Suprapubic skin (tissue), 4 donors: ENCODE results near the gene CLDN22. TPM values are rescaled to one million over a fixed set of nuclear protein-coding genes. Genes with fewer than 3 reads are reported as not detected.

Source experiments
- DNase-seq, 2 donors: peaks; one replicate each; pipeline ENCODE4 v3.0.0-alpha.2; 2019; ENCODE audit warnings: low spot score in 2 of 2
- H3K27ac ChIP-seq: fragments of 200-600 bp; sonication (generic); one replicate; pipeline ENCODE4 v1.5.1; 2019
- H3K27me3 ChIP-seq: fragments of 200-600 bp; sonication (generic); one replicate; pipeline ENCODE4 v1.5.1; 2019
- H3K36me3 ChIP-seq: fragments of 200-600 bp; sonication (generic); one replicate; pipeline ENCODE4 v1.5.1; 2019
- H3K4me1 ChIP-seq: fragments of 200-600 bp; sonication (generic); one replicate; pipeline ENCODE4 v1.5.1; 2019
- H3K4me3 ChIP-seq: fragments of 200-600 bp; sonication (generic); one replicate; pipeline ENCODE4 v1.5.1; 2019; ENCODE audit warnings: mild to moderate bottlenecking
- H3K9me3 ChIP-seq: fragments of 200-600 bp; sonication (generic); one replicate; pipeline ENCODE4 v1.5.1; 2019
- CTCF ChIP-seq, 2 donors: fragments of 200-600 bp in 1 of 2; fragments of 450-650 bp in 1 of 2; sonication (generic) in 1 of 2; IDR thresholded peaks; one replicate each; pipeline ENCODE4 v1.5.1; 2016 to 2019; ENCODE audit warnings: antibody characterized with exemption in 2 of 2, mild to moderate bottlenecking in 1 of 2, moderate library complexity in 1 of 2
- EP300 ChIP-seq: sonication (generic); formaldehyde crosslinking; IDR thresholded peaks from one replicate; pipeline ENCODE4 v1.6.1; 2017; ENCODE audit warnings: antibody characterized with exemption
- POLR2A ChIP-seq, 2 donors: fragments of 450-650 bp; IDR thresholded peaks; one replicate each; pipeline ENCODE4 v1.6.1; 2017; ENCODE audit warnings: antibody characterized with exemption in 2 of 2, mild to moderate bottlenecking in 2 of 2, moderate library complexity in 2 of 2
- POLR2AphosphoS5 ChIP-seq, 3 donors: sonication (generic); formaldehyde crosslinking; IDR thresholded peaks; one replicate each; pipeline ENCODE4 v1.6.1; 2017; ENCODE audit warnings: antibody characterized with exemption in 3 of 3
- WGBS: methylation state at CpG from one replicate; pipeline ENCODE4 v1.1.5; 2018; 5-methylcytosine and 5-hydroxymethylcytosine counted together
- total RNA-seq, 4 donors: library from RNA; depleted of rRNA; stranded (reverse); fragments of >200 nt; gene quantifications; one replicate each; pipeline ENCODE4 v1.1.0, GENCODE V29; 2016

CLDN22 gene
- total RNA-seq, 4 donors from 2014 or later, result not detected

DNA sequence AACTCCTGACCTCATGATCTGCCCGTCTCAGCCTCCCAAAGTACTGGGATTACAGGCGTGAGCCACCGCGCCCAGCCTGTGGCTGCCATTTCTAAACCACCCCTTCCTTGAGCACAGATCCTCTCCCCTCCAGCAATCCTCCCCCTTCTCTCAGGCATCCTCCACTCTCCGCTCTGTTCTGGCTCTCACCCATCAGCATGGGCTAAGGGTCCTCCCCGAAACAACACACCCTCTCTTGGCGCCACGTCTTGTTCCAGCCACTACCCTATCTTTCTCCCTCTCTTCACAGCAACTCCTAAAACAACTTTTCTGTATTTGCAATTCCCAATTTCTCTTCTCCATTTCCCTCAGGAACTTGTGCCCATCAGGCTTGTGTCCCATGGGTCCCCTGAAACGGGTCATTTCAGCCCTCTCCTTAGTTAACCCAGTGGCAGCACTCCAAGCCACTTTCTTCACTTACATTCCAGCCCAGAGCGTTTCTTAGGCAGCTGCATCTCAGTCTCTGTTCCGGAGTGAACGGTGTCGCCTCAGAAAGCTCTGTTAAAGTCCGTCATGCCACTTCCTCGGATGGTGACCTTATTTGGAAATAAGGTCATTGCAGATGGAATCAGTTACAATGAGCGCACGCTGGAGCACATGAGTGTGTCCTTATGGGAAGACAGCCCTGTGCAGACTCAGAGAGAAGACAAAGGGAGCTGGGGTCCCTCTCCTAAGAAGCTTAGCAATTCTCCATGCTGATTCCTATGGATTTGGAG lies 30.4 kb upstream of the CLDN22 start:
- no peak for TF ChIP-seq POLR2AphosphoS5 (IDR thresholded peaks at IDR 0.05)
- TF ChIP-seq EP300, result no peak
- TF ChIP-seq POLR2A (IDR thresholded peaks at IDR 0.05), result no peak
- no peak for TF ChIP-seq CTCF (IDR thresholded peaks at IDR 0.05)
- 73% methylated on average over 17 of the region's 17 CpGs for whole genome bisulfite sequencing
- peaks cover 34% of the 10 kb centered on the region for H3K4me1 ChIP-seq
- H3K27me3 ChIP-seq, result no peaks in the 10 kb centered on the region
- DNase-seq, result peak in 1 of 2 donors; percentile 73
- H3K27ac ChIP-seq, result no peak overlapping the region
- no peaks in the 10 kb centered on the region for H3K36me3 ChIP-seq
- no peaks in the 10 kb centered on the region for H3K9me3 ChIP-seq
- H3K4me3 ChIP-seq, result peak overlapping the region; percentile 3

- no peak overlapping the region for H3K4me3 ChIP-seq
- H3K36me3 ChIP-seq, result no peaks in the 10 kb centered on the region
- no peak for TF ChIP-seq POLR2A (IDR thresholded peaks at IDR 0.05)
- TF ChIP-seq POLR2AphosphoS5 (IDR thresholded peaks at IDR 0.05), result no peak
- TF ChIP-seq EP300, result no peak
- TF ChIP-seq CTCF (IDR thresholded peaks at IDR 0.05), result no peak
- 67% methylated on average over 9 of the region's 9 CpGs for WGBS
- no peak overlapping the region for H3K27ac ChIP-seq
- no peaks in the 10 kb centered on the region for H3K9me3 ChIP-seq
- no peaks in the 10 kb centered on the region for H3K27me3 ChIP-seq
- no peak for DNase-seq
- peaks cover 27% of the 10 kb centered on the region for H3K4me1 ChIP-seq
Observed at GRCh38 chr4:183349673-183350072, 29.6 kb upstream of the CLDN22 start.

GRCh38 chr4:183348706-183349659 lies 28.9 kb upstream of the CLDN22 start:
- H3K27me3 ChIP-seq, result no peaks in the 10 kb centered on the region
- DNase-seq, result no peak
- no peaks in the 10 kb centered on the region for H3K36me3 ChIP-seq
- H3K4me1 ChIP-seq, result peaks cover 21% of the 10 kb centered on the region
- WGBS, result 60% methylated on average over 17 of the region's 17 CpGs
- no peaks in the 10 kb centered on the region for H3K9me3 ChIP-seq
- no peak overlapping the region for H3K4me3 ChIP-seq
- H3K27ac ChIP-seq, result no peak overlapping the region
- TF ChIP-seq POLR2A (IDR thresholded peaks at IDR 0.05), result no peak
- TF ChIP-seq CTCF (IDR thresholded peaks at IDR 0.05), result no peak
- no peak for TF ChIP-seq POLR2AphosphoS5 (IDR thresholded peaks at IDR 0.05)
- TF ChIP-seq EP300, result no peak

DNA sequence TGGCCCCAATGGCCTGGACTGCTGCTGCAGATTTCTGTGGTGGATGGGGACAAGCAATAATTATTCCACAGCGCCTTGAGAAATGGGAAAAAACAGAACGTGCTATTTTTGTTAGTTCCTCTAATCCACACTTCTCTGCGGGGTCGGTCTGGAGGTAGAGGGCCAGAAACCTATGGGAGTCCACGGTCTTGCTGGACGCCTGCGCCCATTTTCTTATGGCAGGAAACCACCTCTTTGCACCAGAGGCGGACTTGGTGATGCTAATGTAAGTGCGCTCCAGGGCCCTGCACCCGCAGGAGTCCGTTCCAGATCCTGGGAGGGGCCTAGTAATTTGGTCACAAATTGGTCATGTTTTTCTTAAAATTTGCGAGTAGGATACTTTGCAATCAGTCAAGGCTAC lies 28.1 kb upstream of the CLDN22 start:
- Histone ChIP-seq H3K9me3 (no peaks in the 10 kb centered on the region), H3K27me3 (no peaks in the 10 kb centered on the region), H3K27ac (no peak overlapping the region), H3K4me3 (no peak overlapping the region), H3K36me3 (no peaks in the 10 kb centered on the region), H3K4me1 (peaks cover 18% of the 10 kb centered on the region)
- TF ChIP-seq POLR2A (IDR thresholded peaks at IDR 0.05) (no peak), POLR2AphosphoS5 (IDR thresholded peaks at IDR 0.05) (no peak), EP300 (no peak)
- whole genome bisulfite sequencing, result 95% methylated on average over 12 of the region's 12 CpGs
- no peak for DNase-seq

DNA sequence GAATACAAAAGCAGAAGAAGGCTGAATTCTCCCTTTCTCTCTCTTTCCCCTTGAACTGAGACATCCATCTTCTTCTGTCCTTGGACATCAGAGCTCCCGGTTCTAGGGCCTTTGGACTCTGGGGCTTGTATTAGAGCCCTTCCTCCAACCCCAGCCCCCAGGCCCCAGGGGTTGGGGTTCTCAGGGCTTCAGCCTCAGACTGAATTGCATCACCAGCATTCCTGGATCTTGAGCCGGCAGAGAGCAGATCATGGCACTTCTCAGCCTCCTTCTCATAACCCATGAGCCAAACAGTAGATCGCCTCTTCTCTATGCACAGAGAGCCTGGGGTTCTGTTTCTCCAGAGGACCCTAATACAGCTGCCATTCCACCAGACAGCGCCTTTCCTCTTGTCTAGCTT lies 27.5 kb upstream of the CLDN22 start:
- Histone ChIP-seq H3K27me3 (no peaks in the 10 kb centered on the region), H3K9me3 (no peaks in the 10 kb centered on the region), H3K4me1 (peaks cover 19% of the 10 kb centered on the region), H3K27ac (no peak overlapping the region), H3K4me3 (no peak overlapping the region), H3K36me3 (no peaks in the 10 kb centered on the region)
- no peak for TF ChIP-seq CTCF (IDR thresholded peaks at IDR 0.05)
- TF ChIP-seq EP300, result no peak
- TF ChIP-seq POLR2AphosphoS5 (IDR thresholded peaks at IDR 0.05), result no peak
- TF ChIP-seq POLR2A (IDR thresholded peaks at IDR 0.05), result no peak
- DNase-seq, result no peak
- 95% methylated on average over 3 of the region's 4 CpGs for WGBS
